HUES6 (cell line): ENCODE data around the gene PARD3B.

ENCODE experiments used
- H3K27ac ChIP-seq: 2 replicates; pipeline ENCODE4 v1.7.0; 2013; ENCODE audit warnings: low read depth, mild to moderate bottlenecking, low read length, inconsistent platforms
- H3K27me3 ChIP-seq: 2 replicates; pipeline ENCODE4 v1.6.1; 2013; ENCODE audit warnings: low read length; ENCODE audit not compliant: control insufficient read depth, insufficient read depth
- H3K36me3 ChIP-seq: 2 replicates; pipeline ENCODE4 v1.6.1; 2013; ENCODE audit warnings: low read length; ENCODE audit not compliant: control insufficient read depth, insufficient read depth
- H3K4me1 ChIP-seq: 2 replicates; pipeline ENCODE4 v1.6.1; 2013; ENCODE audit warnings: low read length; ENCODE audit not compliant: control insufficient read depth, insufficient read depth
- H3K4me3 ChIP-seq: 2 replicates; pipeline ENCODE4 v1.5.1; 2013; ENCODE audit warnings: low read depth, low read length
- H3K9ac ChIP-seq: one replicate; pipeline ENCODE4 v1.6.1; 2013; ENCODE audit warnings: mild to moderate bottlenecking, low read length
- H3K9me3 ChIP-seq: 2 replicates; pipeline ENCODE4 v1.6.1; 2013; ENCODE audit warnings: low read depth, low read length; ENCODE audit not compliant: control insufficient read depth, insufficient read depth

The PARD3B gene

DNA sequence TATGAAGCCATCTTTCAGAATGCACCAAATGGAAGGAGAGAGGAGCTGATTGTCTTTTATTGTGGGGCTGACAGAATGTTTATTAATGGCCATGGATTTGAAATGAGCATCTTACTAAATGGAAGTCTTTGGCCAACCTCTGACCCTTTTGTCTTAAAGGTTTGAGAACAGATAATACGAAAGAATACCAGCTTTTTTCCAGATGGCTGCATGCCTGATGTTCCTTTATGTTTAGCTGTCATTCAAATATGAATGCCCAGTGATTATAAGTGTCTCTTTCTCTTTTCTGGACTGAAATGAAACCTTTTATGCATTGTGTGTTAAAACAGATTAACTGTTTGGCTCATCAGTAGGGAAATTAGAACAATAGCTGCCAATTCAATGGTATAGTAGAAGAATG is 46.0 kb downstream of the PARD3B start:
- Histone ChIP-seq H3K36me3 (no peaks in the 10 kb centered on the region), H3K9me3 (peaks cover 12% of the 10 kb centered on the region), H3K9ac (no peak overlapping the region), H3K27me3 (no peaks in the 10 kb centered on the region), H3K4me3 (no peak overlapping the region), H3K27ac (no peak overlapping the region), H3K4me1 (no peaks in the 10 kb centered on the region)

DNA sequence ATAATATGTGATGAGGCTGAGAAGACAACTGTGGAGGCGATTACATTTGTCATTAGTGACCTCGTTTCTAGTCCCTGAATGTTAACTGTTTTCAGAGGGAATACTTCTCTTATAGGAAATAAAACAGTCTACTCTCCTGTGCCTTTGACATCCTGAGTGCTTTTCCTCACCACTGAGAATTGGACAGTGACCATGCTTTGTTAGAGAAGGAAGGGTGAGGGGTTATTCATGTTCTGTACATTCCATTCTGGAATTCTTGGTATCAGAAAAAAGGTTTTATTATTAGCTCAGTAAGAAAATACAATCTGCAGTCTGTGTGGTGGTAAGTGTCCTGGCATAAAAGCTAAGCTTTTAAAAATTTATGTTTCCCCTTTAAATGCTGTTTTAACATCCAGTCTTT is 58.8 kb downstream of the PARD3B start:
- Histone ChIP-seq H3K9me3 (peaks cover 5% of the 10 kb centered on the region; the same call in 1 of the 2 replicates), H3K36me3 (no peaks in the 10 kb centered on the region), H3K4me3 (no peak overlapping the region), H3K27ac (no peak overlapping the region), H3K27me3 (no peaks in the 10 kb centered on the region), H3K4me1 (peaks cover 5% of the 10 kb centered on the region; the same call in 1 of the 2 replicates), H3K9ac (no peak overlapping the region)

DNA sequence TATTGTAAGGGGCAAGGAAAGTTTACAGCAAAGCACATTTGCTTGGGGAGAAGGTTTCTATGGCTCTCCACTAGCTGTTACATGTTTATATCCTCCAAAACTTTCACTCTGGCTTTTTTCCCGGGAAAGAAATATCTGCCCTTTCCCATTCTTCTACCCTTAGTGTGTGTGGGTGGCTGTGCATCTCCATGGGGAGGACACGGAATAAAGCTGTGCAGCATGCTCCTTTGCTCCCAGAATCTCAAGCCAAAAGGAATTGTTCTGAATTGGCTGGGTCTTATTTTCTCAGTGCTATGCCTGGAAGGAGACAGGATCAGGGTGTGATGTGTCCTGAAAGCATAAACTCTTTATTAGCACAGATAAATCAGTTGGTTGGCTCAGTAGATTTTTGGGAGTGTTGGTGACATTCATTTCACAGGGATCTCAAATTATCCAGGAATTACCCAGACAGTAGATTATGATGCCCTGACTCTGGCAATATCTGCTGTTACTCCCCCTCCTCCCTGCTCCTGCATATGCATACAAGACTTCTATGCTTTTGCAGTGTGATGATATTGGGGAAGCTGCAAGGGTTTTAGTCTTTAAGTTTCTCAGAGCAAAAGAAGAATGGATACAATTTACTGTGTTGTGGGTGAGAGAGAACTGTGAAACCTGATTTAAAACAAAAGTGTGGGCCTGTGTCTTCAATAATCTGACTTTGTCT is 63.1 kb downstream of the PARD3B start:
- no peak overlapping the region for H3K27ac ChIP-seq

DNA sequence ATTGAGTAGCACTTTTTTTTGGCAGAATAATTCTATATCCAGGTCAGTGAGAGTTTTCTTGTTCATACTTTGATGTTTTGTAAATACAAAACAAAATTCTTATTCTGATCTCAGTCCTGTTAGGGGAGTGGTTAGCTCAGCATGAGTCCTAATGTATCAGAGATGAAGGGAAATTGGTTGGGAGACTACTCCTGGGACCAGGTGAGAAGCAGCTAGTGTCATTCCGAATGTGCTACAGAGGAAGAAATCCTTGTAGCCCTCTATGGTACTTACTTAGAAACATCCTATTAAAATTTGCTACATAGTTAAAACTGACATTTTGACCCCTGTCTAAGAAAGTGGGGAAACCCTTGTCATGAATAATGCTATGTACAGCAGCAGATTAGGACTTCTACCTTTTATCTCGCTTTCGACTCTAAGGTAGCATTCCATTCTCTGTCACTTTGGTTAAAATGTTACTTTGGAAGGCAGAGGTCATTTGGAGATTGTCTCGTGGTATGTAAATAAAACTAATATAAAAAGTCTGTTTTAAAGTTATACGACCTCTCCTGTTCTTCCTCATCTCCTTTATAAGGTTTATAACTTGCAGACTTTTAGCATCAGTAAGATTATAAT is 65.8 kb downstream of the PARD3B start:
- Histone ChIP-seq H3K27me3 (no peaks in the 10 kb centered on the region), H3K27ac (no peak overlapping the region), H3K36me3 (no peaks in the 10 kb centered on the region), H3K4me3 (no peak overlapping the region), H3K4me1 (no peaks in the 10 kb centered on the region), H3K9me3 (peaks cover 5% of the 10 kb centered on the region; the same call in 1 of the 2 replicates), H3K9ac (no peak overlapping the region)

More for the DNA sequence above, 63.1 kb downstream of the PARD3B start:
- no peaks in the 10 kb centered on the region for H3K36me3 ChIP-seq
- no peaks in the 10 kb centered on the region for H3K4me1 ChIP-seq
- H3K9me3 ChIP-seq: no peaks in the 10 kb centered on the region
- no peak overlapping the region for H3K9ac ChIP-seq
- no peak overlapping the region for H3K4me3 ChIP-seq
- no peaks in the 10 kb centered on the region for H3K27me3 ChIP-seq

DNA sequence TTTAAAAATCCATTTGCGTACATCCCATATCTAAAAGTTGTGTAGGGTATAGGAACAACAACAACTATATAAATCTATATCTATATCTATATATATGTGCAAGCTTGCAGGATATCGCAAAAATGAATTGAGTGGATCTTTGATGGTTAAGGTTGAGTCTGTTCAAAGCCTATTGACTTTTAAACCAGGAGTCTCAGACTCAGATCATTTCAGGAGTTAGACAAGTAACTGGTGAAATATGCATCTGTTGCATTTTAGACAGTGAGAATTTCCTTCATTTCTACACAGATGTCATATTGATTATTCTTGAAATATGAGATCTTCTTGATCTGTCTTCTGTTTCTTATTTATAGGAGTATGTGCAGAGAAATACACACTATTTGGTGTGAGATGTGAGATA is 66.5 kb downstream of the PARD3B start:
- no peak overlapping the region for H3K9ac ChIP-seq
- H3K4me1 ChIP-seq: no peaks in the 10 kb centered on the region
- no peak overlapping the region for H3K27ac ChIP-seq
- H3K4me3 ChIP-seq: no peak overlapping the region
- H3K9me3 ChIP-seq: peaks cover 5% of the 10 kb centered on the region; the same call in 1 of the 2 replicates
- H3K27me3 ChIP-seq: no peaks in the 10 kb centered on the region
- no peaks in the 10 kb centered on the region for H3K36me3 ChIP-seq

DNA sequence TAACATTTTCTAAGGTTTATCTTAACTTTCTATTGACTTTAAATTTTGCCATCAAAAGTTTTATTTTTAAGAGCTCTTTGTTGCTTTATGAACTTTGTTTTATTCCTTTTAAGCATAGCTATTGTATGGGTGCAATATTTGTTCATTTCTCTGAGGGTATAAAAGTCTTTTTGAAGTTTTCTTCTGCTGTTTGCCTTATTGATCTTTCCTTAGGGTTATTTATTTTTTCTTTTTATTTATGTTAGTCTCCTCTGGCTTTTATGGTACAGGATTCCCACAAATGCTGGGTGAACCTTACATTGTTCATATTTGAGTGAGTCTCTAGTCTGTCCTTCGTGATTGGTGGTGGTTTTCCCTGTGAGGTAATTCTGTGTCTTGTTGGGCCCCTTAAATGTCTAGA is 68.4 kb downstream of the PARD3B start:
- no peaks in the 10 kb centered on the region for H3K36me3 ChIP-seq
- no peaks in the 10 kb centered on the region for H3K27me3 ChIP-seq
- no peaks in the 10 kb centered on the region for H3K4me1 ChIP-seq
- no peak overlapping the region for H3K27ac ChIP-seq
- H3K4me3 ChIP-seq: no peak overlapping the region
- H3K9ac ChIP-seq: no peak overlapping the region
- peaks cover 5% of the 10 kb centered on the region; the same call in 1 of the 2 replicates for H3K9me3 ChIP-seq

DNA sequence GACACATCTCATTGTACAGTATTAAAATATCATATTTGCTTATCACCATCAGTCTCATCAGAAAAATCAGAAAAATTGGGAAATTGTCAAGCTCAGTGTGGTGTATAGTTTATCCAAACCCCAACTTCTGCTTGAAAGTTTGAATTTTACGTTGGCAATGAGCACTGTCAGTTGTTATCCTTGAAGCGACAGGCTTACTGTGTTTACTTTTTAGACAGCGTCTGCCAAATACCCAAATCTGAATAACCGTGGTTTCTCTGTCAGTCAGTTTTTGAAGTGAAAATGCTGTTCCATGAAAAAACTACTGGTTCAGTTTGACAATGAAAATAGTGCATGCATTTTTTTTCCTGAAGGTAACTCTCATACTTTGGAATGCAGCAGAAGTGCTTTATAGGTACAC is 70.2 kb downstream of the PARD3B start:
- H3K27me3 ChIP-seq: no peaks in the 10 kb centered on the region
- no peak overlapping the region for H3K9ac ChIP-seq
- no peaks in the 10 kb centered on the region for H3K36me3 ChIP-seq
- no peak overlapping the region for H3K4me3 ChIP-seq
- no peak overlapping the region for H3K27ac ChIP-seq
- H3K9me3 ChIP-seq: peaks cover 5% of the 10 kb centered on the region; the same call in 1 of the 2 replicates
- H3K4me1 ChIP-seq: no peaks in the 10 kb centered on the region

DNA sequence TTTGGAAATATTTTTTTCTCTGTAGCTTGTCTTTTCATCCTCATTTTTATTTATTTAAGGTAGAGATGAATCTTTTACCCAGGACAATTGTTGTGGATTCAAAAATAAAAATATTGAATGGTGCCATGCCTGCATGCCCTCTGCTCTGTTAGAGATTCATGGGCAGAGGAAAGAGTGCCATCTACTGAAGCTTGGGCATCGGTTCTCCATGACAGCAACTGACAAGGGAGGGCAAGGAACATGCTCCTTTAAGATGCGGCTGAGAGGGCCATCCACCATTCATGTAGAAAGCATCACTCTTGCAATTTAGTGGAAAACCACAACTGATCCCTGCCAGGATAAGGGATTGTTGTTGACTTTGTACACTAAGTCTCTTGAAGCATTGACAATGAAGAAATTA is 79.9 kb downstream of the PARD3B start:
- H3K4me3 ChIP-seq: no peak overlapping the region
- H3K9ac ChIP-seq: no peak overlapping the region
- no peaks in the 10 kb centered on the region for H3K36me3 ChIP-seq
- no peaks in the 10 kb centered on the region for H3K27me3 ChIP-seq
- no peaks in the 10 kb centered on the region for H3K4me1 ChIP-seq
- no peak overlapping the region for H3K27ac ChIP-seq
- H3K9me3 ChIP-seq: no peaks in the 10 kb centered on the region

DNA sequence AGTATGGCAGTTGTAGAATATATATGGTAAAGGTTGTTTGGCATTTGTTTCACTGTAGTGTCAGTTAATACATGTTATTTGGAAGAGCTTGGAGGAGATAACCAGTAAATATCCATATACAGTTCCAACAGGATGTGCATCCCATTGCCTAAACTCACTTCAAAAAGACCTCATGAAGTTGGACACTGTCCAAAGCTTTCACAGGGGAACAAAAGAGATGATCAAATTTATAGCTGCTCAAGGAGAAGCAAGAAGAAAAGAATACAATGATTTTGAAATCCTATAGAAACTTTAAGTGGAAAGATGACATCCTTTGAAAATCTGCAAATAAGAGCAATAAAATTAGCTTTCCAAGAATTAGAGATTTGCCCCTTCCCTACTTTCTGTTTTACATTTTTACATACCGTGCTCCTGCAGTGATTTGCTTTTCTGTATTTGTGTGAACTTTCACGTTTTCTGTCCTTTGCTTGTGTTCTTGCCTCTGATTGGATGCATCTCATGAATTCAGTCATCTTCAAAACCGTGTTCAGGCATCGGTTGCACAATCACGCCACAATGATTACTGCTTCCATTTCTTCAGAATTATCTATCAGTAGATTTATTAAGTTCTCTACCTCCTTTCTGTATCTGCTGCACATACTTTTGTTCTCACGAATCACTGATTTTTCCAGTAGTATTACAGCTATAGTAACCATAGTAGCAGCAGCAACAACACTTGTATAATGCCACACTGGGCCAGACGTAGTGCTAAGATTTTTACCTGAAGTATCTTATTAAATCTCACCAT is 83.8 kb downstream of the PARD3B start:
- H3K9me3 ChIP-seq: no peaks in the 10 kb centered on the region
- H3K27me3 ChIP-seq: no peaks in the 10 kb centered on the region
- H3K27ac ChIP-seq: no peak overlapping the region
- H3K9ac ChIP-seq: no peak overlapping the region
- H3K4me3 ChIP-seq: no peak overlapping the region
- H3K4me1 ChIP-seq: no peaks in the 10 kb centered on the region
- no peaks in the 10 kb centered on the region for H3K36me3 ChIP-seq

DNA sequence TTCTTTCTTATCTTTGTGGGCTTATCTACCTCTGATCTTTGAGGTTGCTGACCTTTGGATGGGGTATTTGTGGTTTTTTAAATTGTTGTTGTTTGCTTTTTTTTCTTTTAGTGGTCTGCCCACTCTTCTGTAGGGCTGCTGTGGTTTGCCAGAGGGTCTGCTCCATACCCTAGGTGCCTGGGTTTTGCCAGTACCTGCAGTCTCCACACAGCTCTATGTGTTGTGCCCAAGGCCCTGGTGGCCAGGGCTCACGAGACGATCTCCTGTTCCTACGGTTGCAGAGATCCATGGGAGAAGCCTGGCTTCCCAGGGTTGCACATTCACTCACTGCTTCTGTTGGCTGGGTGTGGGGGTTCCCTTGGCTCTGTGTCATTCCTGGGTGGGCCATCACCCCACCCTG is 87.1 kb downstream of the PARD3B start:
- Histone ChIP-seq H3K27ac (no peak overlapping the region), H3K9me3 (no peaks in the 10 kb centered on the region), H3K4me1 (no peaks in the 10 kb centered on the region), H3K9ac (no peak overlapping the region), H3K4me3 (no peak overlapping the region), H3K36me3 (no peaks in the 10 kb centered on the region), H3K27me3 (no peaks in the 10 kb centered on the region)

DNA sequence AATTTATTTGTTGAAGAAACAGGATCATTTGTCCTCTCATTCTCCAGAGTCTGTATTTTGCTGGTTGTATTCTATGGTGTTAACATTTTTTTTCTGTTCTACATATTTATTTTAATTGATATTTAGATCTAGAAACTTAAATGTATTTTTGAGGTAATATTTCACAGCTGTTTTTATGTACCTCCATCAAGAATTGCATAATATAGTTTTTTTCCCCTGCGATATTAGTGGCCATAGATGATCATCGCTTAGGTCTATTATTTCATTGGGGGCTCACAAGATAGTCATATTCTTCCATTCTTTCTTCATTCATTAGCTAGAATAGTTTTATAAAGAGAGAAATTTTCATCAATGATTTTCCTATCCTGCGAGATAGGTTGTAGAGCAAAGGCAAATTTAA is 89.3 kb downstream of the PARD3B start:
- Histone ChIP-seq H3K4me1 (no peaks in the 10 kb centered on the region), H3K4me3 (no peak overlapping the region), H3K9me3 (no peaks in the 10 kb centered on the region), H3K36me3 (no peaks in the 10 kb centered on the region), H3K9ac (no peak overlapping the region), H3K27me3 (no peaks in the 10 kb centered on the region), H3K27ac (no peak overlapping the region)
